Neural cell (in vitro differentiated cells): Measurements from ENCODE around the gene ACSL6. TPM values are rescaled to one million over a fixed set of nuclear protein-coding genes. Genes with fewer than 3 reads are reported as not detected.

Source experiments
- H2AFZ ChIP-seq: fragments of 200-600, 300-800 bp; sonication (generic), shearing (Covaris generic); 2 replicates; pipeline ENCODE4 v1.6.0; 2014; ENCODE audit warnings: low read depth, mild to moderate bottlenecking, antibody characterized with exemption, low read length, moderate library complexity
- H3F3A ChIP-seq: fragments of 200-600 bp; shearing (Covaris generic); 2 replicates; pipeline ENCODE4 v1.6.1; 2016; ENCODE audit warnings: mild to moderate bottlenecking, moderate library complexity, mixed read lengths, antibody characterized with exemption, low read length; ENCODE audit not compliant: insufficient read depth, poor library complexity, severe bottlenecking
- H3K27ac ChIP-seq: fragments of 200-600, 300-800 bp; sonication (generic), shearing (Covaris generic); 2 replicates; pipeline ENCODE4 v1.5.1; 2014; ENCODE audit warnings: mild to moderate bottlenecking, low read length, moderate library complexity
- H3K27me3 ChIP-seq: fragments of 300-800, 200-600 bp; sonication (generic), shearing (Covaris generic); 2 replicates; pipeline ENCODE4 v1.6.0; 2014; ENCODE audit warnings: mild to moderate bottlenecking, low read depth, low read length, moderate library complexity; ENCODE audit not compliant: insufficient read depth
- H3K36me3 ChIP-seq: fragments of 300-800, 200-600 bp; sonication (generic), shearing (Covaris generic); 2 replicates; pipeline ENCODE4 v1.5.1; 2014; ENCODE audit warnings: mild to moderate bottlenecking, antibody characterized with exemption, low read length, moderate library complexity; ENCODE audit not compliant: insufficient read depth
- H3K4me2 ChIP-seq: fragments of 300-800, 200-600 bp; sonication (generic), shearing (Covaris generic); 2 replicates; pipeline ENCODE4 v1.6.0; 2014; ENCODE audit warnings: mild to moderate bottlenecking, low read length
- H3K4me3 ChIP-seq: fragments of 300-800, 200-600 bp; sonication (generic), shearing (Covaris generic); 2 replicates; pipeline ENCODE4 v1.5.1; 2014; ENCODE audit warnings: mild to moderate bottlenecking, low read length, moderate library complexity
- H3K79me2 ChIP-seq: fragments of 200-600 bp; shearing (Covaris generic); replicated peaks from 2 replicates; pipeline ENCODE4 v1.6.0; 2014; ENCODE audit warnings: mild to moderate bottlenecking, low read length, moderate library complexity; ENCODE audit not compliant: insufficient read depth
- H3K9ac ChIP-seq: fragments of 300-800, 200-600 bp; sonication (generic), shearing (Covaris generic); 2 replicates; pipeline ENCODE4 v1.6.1; 2016; ENCODE audit warnings: mild to moderate bottlenecking, low read length, mixed read lengths
- H3K9me2 ChIP-seq: fragments of 200-600 bp; shearing (Covaris generic); 2 replicates; pipeline ENCODE4 v1.6.1; 2016; ENCODE audit warnings: mild to moderate bottlenecking, low read length, mixed read lengths; ENCODE audit not compliant: insufficient read depth
- H3K9me3 ChIP-seq: fragments of 200-600, 300-800 bp; sonication (generic), shearing (Covaris generic); 2 replicates; pipeline ENCODE4 v1.6.1; 2016; ENCODE audit warnings: mild to moderate bottlenecking, mixed run types, low read length, moderate library complexity, mixed read lengths
- H4K20me1 ChIP-seq: fragments of 200-600 bp; shearing (Covaris generic); 2 replicates; pipeline ENCODE4 v1.6.1; 2016; ENCODE audit warnings: mild to moderate bottlenecking, mixed run types; ENCODE audit not compliant: insufficient read depth
- EP300 ChIP-seq: fragments of 450-650 bp; conservative IDR thresholded peaks from 2 replicates; pipeline ENCODE4 v1.6.1; 2014; ENCODE audit warnings: antibody characterized with exemption, mild to moderate bottlenecking, moderate library complexity; ENCODE audit not compliant: poor library complexity, severe bottlenecking
- EZH2 ChIP-seq: fragments of 200-600, 300-800 bp; shearing (Covaris generic), sonication (generic); IDR thresholded peaks from 2 replicates; pipeline ENCODE4 v1.6.1; 2014; ENCODE audit warnings: antibody characterized with exemption, low read length, borderline replicate concordance, mild to moderate bottlenecking; ENCODE audit not compliant: insufficient read depth, poor library complexity, severe bottlenecking
- MXI1 ChIP-seq: fragments of 450-650 bp; conservative IDR thresholded peaks from 2 replicates; pipeline ENCODE4 v1.6.1; 2014; ENCODE audit warnings: antibody characterized with exemption, mild to moderate bottlenecking; ENCODE audit not compliant: poor library complexity, severe bottlenecking
- POLR2AphosphoS5 ChIP-seq: IDR thresholded peaks from 2 replicates; pipeline ENCODE4 v1.6.1; 2012
- RAD21 ChIP-seq: fragments of 450-650 bp; conservative IDR thresholded peaks from 2 replicates; pipeline ENCODE4 v1.6.1; 2014; ENCODE audit warnings: antibody characterized with exemption, mild to moderate bottlenecking, moderate library complexity
- SMC3 ChIP-seq: fragments of 450-650 bp; conservative IDR thresholded peaks from 2 replicates; pipeline ENCODE4 v1.6.1; 2014; ENCODE audit warnings: antibody characterized with exemption, mild to moderate bottlenecking, moderate library complexity; ENCODE audit not compliant: poor library complexity
- TAF1 ChIP-seq: IDR thresholded peaks from 2 replicates; pipeline ENCODE4 v1.6.1; 2012; ENCODE audit warnings: low read depth
- polyA plus RNA-seq: library from polyadenylated mRNA; depleted of rRNA; stranded (reverse); fragments of >200 nt; gene quantifications from 2 replicates; pipeline ENCODE4 v1.2.3, GENCODE V29; 2014
- TF ChIP-seq, protein P1 (sequence below): fragments of 450-650 bp; IDR thresholded peaks from 2 replicates; pipeline ENCODE4 v1.5.1; 2014; ENCODE audit warnings: antibody characterized with exemption, mild to moderate bottlenecking, moderate library complexity; ENCODE audit not compliant: poor library complexity, severe bottlenecking
- TF ChIP-seq, protein P2 (sequence below): IDR thresholded peaks from 2 replicates; pipeline ENCODE4 v1.6.1; 2012; ENCODE audit warnings: borderline replicate concordance

ACSL6 gene
- polyA plus RNA-seq, 1 donor from 2014 or later, result 30.5 TPM

DNA sequence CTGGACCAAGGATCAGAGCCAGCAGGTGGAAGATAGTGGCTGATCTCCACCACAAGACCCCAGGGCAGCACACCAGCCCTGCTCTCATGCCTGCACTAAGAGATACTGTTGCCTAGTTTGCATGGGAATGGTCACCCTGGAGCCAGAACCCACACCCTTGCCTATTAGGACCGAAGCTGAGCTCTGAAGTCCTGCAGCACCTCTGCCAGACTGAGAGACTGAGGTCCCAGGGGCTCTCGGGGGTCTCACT lies 11.3 kb downstream of the ACSL6 start:
- Histone ChIP-seq H3K27ac (no peak overlapping the region), H3K79me2 (no peaks in the 10 kb centered on the region), H3F3A (no peaks in the 10 kb centered on the region), H3K9ac (no peak overlapping the region), H2AFZ (no peak overlapping the region), H3K36me3 (no peaks in the 10 kb centered on the region), H3K4me2 (no peak overlapping the region), H3K4me3 (no peak overlapping the region), H3K27me3 (no peaks in the 10 kb centered on the region), H4K20me1 (no peaks in the 10 kb centered on the region), H3K9me2 (no peaks in the 10 kb centered on the region), H3K9me3 (no peaks in the 10 kb centered on the region)
- TF ChIP-seq EZH2, result no peak
- no peak for TF ChIP-seq TAF1
- TF ChIP-seq MXI1, result no peak
- TF ChIP-seq, protein P1, sequence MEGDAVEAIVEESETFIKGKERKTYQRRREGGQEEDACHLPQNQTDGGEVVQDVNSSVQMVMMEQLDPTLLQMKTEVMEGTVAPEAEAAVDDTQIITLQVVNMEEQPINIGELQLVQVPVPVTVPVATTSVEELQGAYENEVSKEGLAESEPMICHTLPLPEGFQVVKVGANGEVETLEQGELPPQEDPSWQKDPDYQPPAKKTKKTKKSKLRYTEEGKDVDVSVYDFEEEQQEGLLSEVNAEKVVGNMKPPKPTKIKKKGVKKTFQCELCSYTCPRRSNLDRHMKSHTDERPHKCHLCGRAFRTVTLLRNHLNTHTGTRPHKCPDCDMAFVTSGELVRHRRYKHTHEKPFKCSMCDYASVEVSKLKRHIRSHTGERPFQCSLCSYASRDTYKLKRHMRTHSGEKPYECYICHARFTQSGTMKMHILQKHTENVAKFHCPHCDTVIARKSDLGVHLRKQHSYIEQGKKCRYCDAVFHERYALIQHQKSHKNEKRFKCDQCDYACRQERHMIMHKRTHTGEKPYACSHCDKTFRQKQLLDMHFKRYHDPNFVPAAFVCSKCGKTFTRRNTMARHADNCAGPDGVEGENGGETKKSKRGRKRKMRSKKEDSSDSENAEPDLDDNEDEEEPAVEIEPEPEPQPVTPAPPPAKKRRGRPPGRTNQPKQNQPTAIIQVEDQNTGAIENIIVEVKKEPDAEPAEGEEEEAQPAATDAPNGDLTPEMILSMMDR, result no peak
- TF ChIP-seq, protein P2, sequence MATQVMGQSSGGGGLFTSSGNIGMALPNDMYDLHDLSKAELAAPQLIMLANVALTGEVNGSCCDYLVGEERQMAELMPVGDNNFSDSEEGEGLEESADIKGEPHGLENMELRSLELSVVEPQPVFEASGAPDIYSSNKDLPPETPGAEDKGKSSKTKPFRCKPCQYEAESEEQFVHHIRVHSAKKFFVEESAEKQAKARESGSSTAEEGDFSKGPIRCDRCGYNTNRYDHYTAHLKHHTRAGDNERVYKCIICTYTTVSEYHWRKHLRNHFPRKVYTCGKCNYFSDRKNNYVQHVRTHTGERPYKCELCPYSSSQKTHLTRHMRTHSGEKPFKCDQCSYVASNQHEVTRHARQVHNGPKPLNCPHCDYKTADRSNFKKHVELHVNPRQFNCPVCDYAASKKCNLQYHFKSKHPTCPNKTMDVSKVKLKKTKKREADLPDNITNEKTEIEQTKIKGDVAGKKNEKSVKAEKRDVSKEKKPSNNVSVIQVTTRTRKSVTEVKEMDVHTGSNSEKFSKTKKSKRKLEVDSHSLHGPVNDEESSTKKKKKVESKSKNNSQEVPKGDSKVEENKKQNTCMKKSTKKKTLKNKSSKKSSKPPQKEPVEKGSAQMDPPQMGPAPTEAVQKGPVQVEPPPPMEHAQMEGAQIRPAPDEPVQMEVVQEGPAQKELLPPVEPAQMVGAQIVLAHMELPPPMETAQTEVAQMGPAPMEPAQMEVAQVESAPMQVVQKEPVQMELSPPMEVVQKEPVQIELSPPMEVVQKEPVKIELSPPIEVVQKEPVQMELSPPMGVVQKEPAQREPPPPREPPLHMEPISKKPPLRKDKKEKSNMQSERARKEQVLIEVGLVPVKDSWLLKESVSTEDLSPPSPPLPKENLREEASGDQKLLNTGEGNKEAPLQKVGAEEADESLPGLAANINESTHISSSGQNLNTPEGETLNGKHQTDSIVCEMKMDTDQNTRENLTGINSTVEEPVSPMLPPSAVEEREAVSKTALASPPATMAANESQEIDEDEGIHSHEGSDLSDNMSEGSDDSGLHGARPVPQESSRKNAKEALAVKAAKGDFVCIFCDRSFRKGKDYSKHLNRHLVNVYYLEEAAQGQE, result no peak
- no peak for TF ChIP-seq SMC3
- no peak for TF ChIP-seq EP300
- TF ChIP-seq RAD21, result no peak
- TF ChIP-seq POLR2AphosphoS5, result no peak

DNA sequence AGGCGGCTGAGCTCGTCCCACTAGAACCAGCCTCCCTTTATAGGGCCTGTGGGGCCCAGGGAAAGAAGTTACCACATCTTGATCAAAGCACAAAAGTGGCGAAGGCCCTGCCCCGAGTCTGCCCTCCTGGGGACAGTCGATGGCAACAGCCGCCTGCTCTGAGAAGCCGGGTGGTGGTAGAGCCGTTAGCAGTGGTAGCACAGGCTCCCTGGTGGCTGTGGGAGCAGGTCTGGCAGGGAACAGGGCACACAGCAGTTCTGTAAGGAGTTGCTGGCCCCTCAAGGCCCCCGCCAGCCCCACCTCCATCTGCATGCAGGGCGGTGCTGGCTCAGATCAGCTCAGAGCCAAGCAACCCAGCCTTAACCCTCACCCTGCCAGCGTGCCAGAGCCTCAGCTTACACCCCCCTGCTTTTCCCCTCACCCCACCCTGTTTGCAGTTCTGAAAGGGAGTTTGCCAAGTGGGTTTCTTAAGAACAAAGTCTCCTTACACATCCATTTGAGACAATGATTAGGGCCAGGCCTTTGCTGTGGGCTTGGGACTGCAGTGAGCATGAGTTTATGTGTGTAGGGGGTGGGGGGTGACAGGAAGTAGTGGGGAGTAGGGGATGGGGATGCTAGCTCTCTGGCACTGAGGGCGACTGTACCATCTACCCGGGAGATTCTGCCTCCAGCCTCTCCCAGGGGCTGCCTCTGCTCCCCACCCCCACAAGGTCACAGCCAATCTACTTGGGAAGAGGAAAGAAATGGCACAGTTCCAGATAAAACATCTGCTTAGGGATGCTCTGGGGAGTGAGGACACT lies 11.8 kb downstream of the ACSL6 start:
- Histone ChIP-seq H3K36me3 (no peaks in the 10 kb centered on the region), H3K27me3 (no peaks in the 10 kb centered on the region), H3K9ac (no peak overlapping the region), H3K4me3 (no peak overlapping the region), H4K20me1 (no peaks in the 10 kb centered on the region), H3K4me2 (no peak overlapping the region), H3K9me3 (no peaks in the 10 kb centered on the region), H2AFZ (no peak overlapping the region), H3F3A (no peaks in the 10 kb centered on the region), H3K27ac (no peak overlapping the region), H3K9me2 (no peaks in the 10 kb centered on the region), H3K79me2 (no peaks in the 10 kb centered on the region)
- no peak for TF ChIP-seq EZH2
- TF ChIP-seq POLR2AphosphoS5, result no peak
- TF ChIP-seq MXI1, result no peak
- TF ChIP-seq RAD21, result no peak
- TF ChIP-seq, protein P2, result no peak
- no peak for TF ChIP-seq SMC3
- TF ChIP-seq TAF1, result no peak
- TF ChIP-seq, protein P1, result no peak
- TF ChIP-seq EP300, result no peak
